IPS-15b (cell line): ENCODE data around the gene RNF224.

ENCODE experiments used
- H3K27me3 ChIP-seq: one replicate; pipeline ENCODE4 v1.6.1; 2013; ENCODE audit warnings: low read length; ENCODE audit not compliant: control insufficient read depth, insufficient read depth
- H3K36me3 ChIP-seq: one replicate; pipeline ENCODE4 v1.6.1; 2013; ENCODE audit warnings: low read length; ENCODE audit not compliant: control insufficient read depth, insufficient read depth
- H3K4me1 ChIP-seq: one replicate; pipeline ENCODE4 v1.6.1; 2013; ENCODE audit warnings: mild to moderate bottlenecking, low read length; ENCODE audit not compliant: control insufficient read depth, insufficient read depth
- H3K4me3 ChIP-seq: one replicate; pipeline ENCODE4 v1.5.1; 2013; ENCODE audit warnings: low read depth, low read length
- H3K9ac ChIP-seq: one replicate; pipeline ENCODE4 v1.6.1; 2013; ENCODE audit warnings: low read depth, mild to moderate bottlenecking, low read length
- H3K9me3 ChIP-seq: one replicate; pipeline ENCODE4 v1.6.1; 2013; ENCODE audit warnings: mild to moderate bottlenecking, low read length; ENCODE audit not compliant: control insufficient read depth, insufficient read depth

The RNF224 gene

DNA sequence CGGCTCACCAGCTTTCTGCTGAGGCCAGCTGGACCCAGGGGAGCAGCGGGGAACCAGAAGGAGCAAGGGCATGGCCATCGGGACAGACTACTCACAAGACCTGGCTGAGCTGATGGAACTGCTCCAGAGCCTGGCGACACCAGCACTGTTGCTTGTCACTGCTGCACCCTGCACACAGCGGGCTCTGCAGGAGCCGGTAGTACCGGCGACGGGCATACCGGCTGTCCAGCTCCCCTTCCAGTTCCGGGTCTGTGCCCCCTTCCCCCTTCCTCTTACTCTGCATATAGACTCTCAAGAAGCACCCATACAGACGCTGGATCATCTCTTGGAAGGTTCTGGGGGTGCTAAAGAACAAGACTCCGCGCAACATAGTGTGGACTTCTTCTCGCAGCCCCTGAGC, 39.9 kb upstream of the RNF224 start:
- H3K9me3 ChIP-seq = no peaks in the 10 kb centered on the region
- H3K4me1 ChIP-seq = peaks cover 10% of the 10 kb centered on the region
- no peaks in the 10 kb centered on the region for H3K27me3 ChIP-seq
- H3K4me3 ChIP-seq = peak overlapping the region; percentile 97
- H3K36me3 ChIP-seq = peaks cover 35% of the 10 kb centered on the region
- H3K9ac ChIP-seq = no peak overlapping the region

DNA sequence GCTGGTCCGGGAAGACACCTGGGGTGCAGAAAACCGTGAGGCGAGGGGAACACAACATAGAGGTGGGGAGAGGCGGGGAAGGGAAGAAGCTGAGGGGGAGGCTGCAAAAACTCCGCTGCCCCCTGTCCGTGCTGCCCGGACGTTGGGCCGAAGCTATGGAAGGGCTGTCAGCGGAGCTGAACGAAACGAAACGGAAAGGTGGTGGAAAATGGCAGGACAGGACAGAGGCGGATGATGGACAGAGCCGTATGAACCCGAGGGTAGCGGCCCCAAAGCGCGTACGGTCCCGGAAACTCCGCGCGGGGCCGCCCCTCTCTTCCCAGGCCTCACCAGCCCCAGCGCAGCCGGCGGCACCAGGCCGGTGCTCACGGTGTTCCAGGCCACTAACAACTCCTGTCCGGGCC, 39.2 kb upstream of the RNF224 start:
- Histone ChIP-seq H3K9me3 (no peaks in the 10 kb centered on the region), H3K27me3 (no peaks in the 10 kb centered on the region), H3K9ac (peak overlapping the region; percentile 76), H3K36me3 (peaks cover 31% of the 10 kb centered on the region), H3K4me3 (peak overlapping the region; percentile 97), H3K4me1 (peaks cover 10% of the 10 kb centered on the region)

DNA sequence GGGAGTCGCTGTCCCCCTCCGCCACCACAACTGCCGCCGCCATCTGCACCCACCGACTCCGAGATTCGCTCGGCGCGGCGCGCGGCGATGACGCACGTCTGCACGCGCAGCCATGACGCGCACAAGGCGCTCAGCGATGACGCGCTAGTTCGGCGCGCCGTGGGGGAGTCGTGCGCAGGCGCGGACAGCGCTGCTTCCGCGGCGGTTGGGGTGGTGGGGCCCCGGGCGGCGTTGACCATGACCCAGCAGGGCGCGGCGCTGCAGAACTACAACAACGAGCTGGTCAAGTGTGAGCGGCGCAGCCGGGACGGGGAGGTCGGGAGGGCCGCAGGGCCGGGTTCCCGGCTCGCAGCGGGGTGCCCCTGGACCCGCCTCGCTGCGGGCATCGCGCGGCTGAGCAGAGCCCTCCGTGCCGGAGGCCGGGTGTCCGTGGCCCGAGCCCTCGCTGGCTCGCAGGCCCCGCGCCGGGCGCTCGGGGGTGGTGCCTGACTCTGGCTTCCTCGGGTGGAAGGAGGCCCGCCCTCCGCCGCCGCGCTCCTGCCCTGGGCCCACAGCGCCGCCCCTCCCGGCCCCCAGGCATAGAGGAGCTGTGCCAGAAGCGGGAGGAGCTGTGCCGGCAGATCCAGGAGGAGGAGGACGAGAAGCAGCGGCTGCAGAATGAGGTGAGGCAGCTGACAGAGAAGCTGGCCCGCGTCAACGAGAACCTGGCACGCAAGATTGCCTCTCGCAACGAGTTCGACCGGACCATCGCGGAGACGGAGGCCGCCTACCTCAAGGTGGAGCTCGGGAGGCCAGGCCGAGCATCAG, 38.6 kb upstream of the RNF224 start, which contains the start of the genes ANAPC2 and SSNA1:
TSS of gene ANAPC2 (minus strand) at position 71 of the 807 bp plus-strand sequence. CDS start at position 43, 28 bp downstream.
TSS of gene SSNA1 (plus strand) at position 187 of the 807 bp plus-strand sequence. CDS start at position 238, 51 bp downstream.
- H3K9me3 ChIP-seq = no peaks in the 10 kb centered on the region
- peak within 1 kb of the TSS; percentile 81 for H3K9ac ChIP-seq
- H3K36me3 ChIP-seq = peaks cover 26% of the 10 kb centered on the region
- H3K4me1 ChIP-seq = peaks cover 10% of the 10 kb centered on the region
- H3K4me3 ChIP-seq = peak within 1 kb of the TSS; percentile 97
- H3K27me3 ChIP-seq = no peaks in the 10 kb centered on the region

DNA sequence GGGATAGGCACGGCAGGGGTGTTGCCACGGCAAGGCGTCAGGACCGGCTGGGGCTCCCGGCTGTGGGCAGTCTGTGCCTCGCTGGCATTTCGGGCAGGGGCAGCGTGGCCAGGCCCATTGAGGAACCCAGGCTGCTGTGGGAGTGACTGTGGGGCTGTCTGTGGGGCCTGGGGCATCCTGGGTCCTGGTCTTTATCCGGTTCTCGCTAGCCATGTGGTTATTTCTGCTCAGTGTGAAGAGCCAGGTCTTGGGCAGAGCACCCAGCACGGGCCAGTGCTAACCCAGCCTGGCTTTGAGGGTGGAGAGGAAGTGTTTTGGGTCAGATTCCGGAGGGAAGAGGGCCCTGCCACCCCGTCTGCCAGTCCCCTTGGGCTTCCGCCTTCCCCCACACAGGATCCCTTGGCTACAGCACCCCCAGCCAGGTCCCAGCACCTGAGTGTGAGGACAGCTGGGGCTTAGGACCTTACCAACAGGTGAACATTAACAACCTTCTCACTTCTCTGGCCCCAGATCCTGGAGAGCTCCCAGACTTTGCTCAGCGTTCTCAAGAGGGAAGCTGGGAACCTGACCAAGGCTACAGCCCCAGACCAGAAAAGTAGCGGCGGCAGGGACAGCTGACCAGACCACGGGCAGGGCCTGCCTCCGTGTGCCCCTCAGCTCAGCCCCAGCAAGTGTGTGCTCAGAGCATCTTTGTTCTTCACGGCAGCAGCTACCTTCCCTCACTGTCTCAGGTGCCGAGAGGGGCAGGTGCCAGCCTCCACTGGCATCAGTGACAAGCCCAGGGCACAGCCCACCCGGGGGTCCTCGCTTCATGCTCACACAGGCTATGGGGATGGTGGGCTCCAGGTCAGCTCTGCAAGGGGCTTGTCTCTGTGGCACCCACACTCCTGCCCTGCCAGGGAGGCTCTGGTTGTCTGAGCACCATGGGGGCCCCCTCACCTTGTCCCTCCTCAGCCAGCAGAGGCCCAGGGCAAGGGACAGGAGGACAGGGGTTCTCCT, 37.7 kb upstream of the RNF224 start:
- no peaks in the 10 kb centered on the region for H3K9me3 ChIP-seq
- no peaks in the 10 kb centered on the region for H3K27me3 ChIP-seq
- H3K9ac ChIP-seq = peak overlapping the region; percentile 81
- peaks cover 10% of the 10 kb centered on the region for H3K4me1 ChIP-seq
- H3K4me3 ChIP-seq = peak overlapping the region; percentile 97
- H3K36me3 ChIP-seq = peaks cover 23% of the 10 kb centered on the region

DNA sequence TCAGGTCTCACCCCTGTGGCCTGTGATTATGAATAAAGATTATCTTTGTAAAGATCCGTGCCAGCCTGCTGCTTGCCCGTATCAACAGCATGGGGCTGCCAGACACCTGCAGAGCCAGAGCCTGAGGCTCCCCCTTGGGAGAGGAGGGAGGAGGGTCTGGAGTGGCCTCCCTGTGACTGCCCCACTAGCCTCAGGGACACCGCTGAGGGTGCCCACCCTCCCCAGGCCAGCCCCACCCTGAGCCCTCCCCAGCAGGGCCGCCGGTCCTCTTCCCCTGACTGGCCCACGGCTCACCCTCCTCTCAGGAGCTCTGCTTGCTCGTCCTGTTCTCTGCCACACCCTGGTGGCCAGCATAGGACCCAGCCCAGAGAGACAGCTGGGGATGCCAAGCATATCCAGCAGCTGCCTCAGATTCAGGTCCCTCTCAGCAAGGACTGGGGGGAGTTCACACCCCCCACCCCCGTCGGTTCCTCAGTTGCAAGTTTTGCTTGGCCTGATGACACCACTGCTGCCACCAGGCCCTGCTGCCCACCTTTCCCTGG, 36.9 kb upstream of the RNF224 start:
- Histone ChIP-seq H3K4me1 (peaks cover 12% of the 10 kb centered on the region), H3K9me3 (no peaks in the 10 kb centered on the region), H3K36me3 (peaks cover 23% of the 10 kb centered on the region), H3K9ac (no peak overlapping the region), H3K4me3 (no peak overlapping the region), H3K27me3 (no peaks in the 10 kb centered on the region)

DNA sequence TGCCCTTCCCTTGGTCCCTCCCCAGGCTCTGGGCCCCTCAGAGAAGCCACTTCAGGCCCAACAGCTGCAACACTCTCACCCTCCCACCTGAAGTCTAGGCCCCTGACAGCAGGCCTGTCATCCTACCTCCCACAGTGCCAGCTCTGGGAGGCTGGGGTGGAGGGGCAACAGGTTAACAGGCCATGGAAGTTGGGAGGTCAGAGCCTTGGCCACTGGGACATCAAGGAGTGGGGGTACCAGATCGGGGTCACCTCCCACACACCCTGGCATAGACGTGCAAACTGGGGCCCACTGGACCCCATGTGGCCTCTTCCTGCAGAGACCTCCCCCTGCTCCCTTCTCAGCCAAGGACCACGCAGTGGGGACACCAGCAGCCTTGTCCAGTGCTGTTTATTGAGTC, 36.1 kb upstream of the RNF224 start:
- H3K9me3 ChIP-seq = no peaks in the 10 kb centered on the region

DNA sequence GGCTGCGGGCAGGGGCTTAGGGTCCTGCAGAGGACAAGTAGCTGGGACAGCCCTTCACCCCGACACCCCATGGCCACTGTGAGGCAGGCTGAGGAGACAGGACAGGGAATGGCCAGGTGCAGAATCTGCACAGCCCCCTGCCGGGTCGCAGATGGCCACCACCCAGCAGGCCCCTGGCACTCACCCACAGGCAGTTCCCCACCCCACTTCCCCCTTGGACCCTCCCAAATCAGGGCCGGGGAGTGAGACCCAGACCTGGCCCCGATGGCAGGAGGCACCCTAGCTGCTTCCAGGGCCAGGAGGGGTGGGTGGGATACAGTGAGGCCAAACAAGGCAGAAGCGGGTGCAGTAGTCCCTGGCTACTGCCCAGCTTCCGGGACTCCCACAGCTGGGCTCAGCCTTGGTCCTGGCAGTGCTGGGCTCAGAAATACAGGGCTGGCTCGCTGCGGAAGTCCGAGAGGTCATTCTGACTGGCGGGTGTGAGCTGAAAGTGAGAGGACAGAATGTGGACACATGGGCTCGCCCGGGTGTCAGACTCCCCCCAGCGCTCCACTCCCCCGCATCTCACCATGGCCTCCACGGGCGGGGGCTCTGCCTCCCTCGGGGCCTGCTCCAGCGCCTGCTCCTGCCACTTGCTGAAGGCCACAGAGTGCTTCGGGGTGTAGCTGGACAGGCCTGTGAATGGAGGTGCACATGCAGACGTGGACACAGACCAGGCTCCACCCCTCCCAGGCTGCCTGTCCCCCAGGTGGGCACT, 35.4 kb upstream of the RNF224 start:
- no peak overlapping the region for H3K4me3 ChIP-seq
- H3K9ac ChIP-seq = no peak overlapping the region
- H3K27me3 ChIP-seq = no peaks in the 10 kb centered on the region
- H3K4me1 ChIP-seq = peaks cover 11% of the 10 kb centered on the region
- no peaks in the 10 kb centered on the region for H3K9me3 ChIP-seq
- H3K36me3 ChIP-seq = peaks cover 14% of the 10 kb centered on the region

More for the DNA sequence above, 36.1 kb upstream of the RNF224 start:
- no peak overlapping the region for H3K4me3 ChIP-seq
- no peak overlapping the region for H3K9ac ChIP-seq
- peaks cover 12% of the 10 kb centered on the region for H3K4me1 ChIP-seq
- H3K36me3 ChIP-seq = peaks cover 14% of the 10 kb centered on the region
- no peaks in the 10 kb centered on the region for H3K27me3 ChIP-seq

DNA sequence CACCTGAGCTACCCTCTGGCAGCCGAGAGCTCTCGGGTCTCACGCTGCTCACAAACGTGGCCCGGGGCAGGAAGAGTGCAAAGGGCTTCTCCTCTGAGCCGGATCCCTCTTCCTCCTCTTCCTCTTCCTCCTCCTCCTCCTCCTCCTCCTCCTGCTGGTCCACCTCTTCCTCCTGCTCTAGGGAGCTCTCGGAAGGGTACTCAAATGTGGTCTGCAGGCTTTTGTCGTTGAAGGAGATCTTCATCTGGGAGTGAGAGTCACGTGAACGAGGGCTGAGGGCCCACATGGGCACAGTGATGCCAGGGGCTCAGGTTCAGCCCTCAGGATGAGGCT, 34.9 kb upstream of the RNF224 start:
- peaks cover 14% of the 10 kb centered on the region for H3K36me3 ChIP-seq
- no peak overlapping the region for H3K4me3 ChIP-seq

DNA sequence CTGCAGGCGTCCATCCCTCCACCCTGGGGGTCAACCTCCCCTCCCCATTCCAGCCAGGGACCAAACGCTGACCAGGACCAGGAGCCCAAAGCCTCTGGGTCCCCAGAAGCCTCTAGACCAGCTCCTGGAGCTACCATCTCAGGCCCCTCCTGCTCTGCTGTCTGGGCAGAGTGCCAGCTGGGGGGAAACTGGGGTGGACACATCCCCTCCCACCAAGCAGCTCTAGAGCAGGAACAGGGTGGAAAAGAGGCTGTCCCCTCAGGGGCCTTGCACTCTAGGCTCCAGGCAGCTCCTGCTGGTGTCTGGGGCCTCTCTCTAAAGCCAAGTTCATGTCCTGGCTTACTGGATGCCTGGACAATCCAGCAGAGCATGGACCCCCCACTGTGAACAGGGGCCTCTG, 34.4 kb upstream of the RNF224 start:
- Histone ChIP-seq H3K4me3 (no peak overlapping the region), H3K9me3 (no peaks in the 10 kb centered on the region), H3K27me3 (no peaks in the 10 kb centered on the region), H3K9ac (no peak overlapping the region), H3K36me3 (peaks cover 14% of the 10 kb centered on the region), H3K4me1 (peaks cover 4% of the 10 kb centered on the region)

More for the DNA sequence above, 34.9 kb upstream of the RNF224 start:
- Histone ChIP-seq H3K9ac (no peak overlapping the region), H3K27me3 (no peaks in the 10 kb centered on the region), H3K4me1 (peaks cover 7% of the 10 kb centered on the region), H3K9me3 (no peaks in the 10 kb centered on the region)

DNA sequence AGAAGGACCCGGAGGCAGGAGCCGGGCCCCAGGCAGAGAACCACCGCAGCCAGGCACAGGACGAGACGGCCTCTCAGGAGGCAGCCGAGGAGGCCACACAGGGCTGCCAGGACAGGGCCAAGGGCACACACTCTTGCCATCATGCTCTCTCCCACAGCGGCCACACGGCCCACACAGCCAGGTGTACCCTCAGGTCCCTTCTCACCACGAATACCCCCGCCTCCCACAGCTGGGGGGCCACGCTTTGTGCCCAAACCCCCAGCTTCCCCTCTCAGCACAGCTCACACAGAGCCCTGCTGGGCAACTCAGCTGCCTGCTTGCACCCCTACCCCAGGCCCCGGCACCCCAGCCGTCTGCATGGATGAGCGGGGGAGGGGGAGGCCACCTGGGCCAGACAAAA, 33.5 kb upstream of the RNF224 start:
- Histone ChIP-seq H3K27me3 (no peaks in the 10 kb centered on the region), H3K9me3 (no peaks in the 10 kb centered on the region), H3K9ac (no peak overlapping the region), H3K36me3 (peaks cover 14% of the 10 kb centered on the region), H3K4me1 (peaks cover 4% of the 10 kb centered on the region), H3K4me3 (no peak overlapping the region)

DNA sequence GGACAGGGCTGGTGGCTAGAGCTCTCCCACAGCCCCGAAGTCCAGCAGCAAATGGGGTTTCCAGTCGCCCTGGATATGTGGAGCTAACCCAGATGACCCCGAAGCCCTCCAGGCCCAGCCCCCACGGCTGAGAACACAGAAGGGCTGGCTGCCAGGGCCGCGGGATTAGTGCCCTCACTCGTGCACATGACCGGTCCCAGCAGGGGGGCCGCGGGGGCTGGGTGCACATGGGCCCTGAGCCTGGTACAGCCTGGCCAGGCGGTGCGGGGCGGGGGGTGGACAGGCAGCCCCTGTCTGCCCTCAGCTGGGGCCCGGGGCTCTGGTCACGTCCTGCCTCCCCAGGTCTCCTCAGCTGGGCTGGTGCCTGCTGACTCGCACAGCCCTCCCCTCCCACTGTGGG, 32.9 kb upstream of the RNF224 start:
- Histone ChIP-seq H3K27me3 (no peaks in the 10 kb centered on the region), H3K4me3 (no peak overlapping the region), H3K9me3 (no peaks in the 10 kb centered on the region), H3K4me1 (peaks cover 4% of the 10 kb centered on the region), H3K9ac (no peak overlapping the region), H3K36me3 (peaks cover 14% of the 10 kb centered on the region)
